ENCODE results near the gene MIPOL1. TPM values are rescaled to one million over a fixed set of nuclear protein-coding genes. Genes with fewer than 3 reads are reported as not detected.

The MIPOL1 gene
- total and polyA plus RNA-seq, 2 of the 4 experiments (the other 2 are of a cell fraction): 2.7 to 5.9 TPM

GRCh38 chr14:37247791-37248461, 50.2 kb downstream of the MIPOL1 start:
- no peaks in the 10 kb centered on the region for H4K20me1 ChIP-seq (ENCODE audit: insufficient read depth, low read length)
- H3K9ac ChIP-seq (ENCODE audit: low read depth, low read length): no peak overlapping the region
- intact Hi-C loops (cut with micrococcal nuclease): loop anchor here (2.0 kb wide), 1 partner anchor 461 kb away; no protein-coding TSS in a partner anchor
- H3K56ac ChIP-seq (ENCODE audit: extremely low read depth, insufficient read depth, low read length): no peak overlapping the region
- no peak overlapping the region for H2BK120ac ChIP-seq (ENCODE audit: low read depth, low read length)
- no peak overlapping the region for H3K18ac ChIP-seq (ENCODE audit: low read depth, low read length)
- dilution Hi-C loops (cut with HindIII; ENCODE audit: low sequenced_read_pairs, unreplicated experiment): no loop called here
- DNase-seq (no peak), ATAC-seq (ENCODE audit: low read depth) (no peak)
- no peak overlapping the region for H2AK9ac ChIP-seq (replicated peaks; ENCODE audit: low read depth, low read length, poor library complexity)
- POLR2A ChIA-PET (ENCODE audit: unreplicated experiment): no interaction called here
- TF ChIP-seq MAFK (IDR thresholded peaks at IDR 0.05; ENCODE audit: low read depth, low read length) (no peak), MXI1 (IDR thresholded peaks at IDR 0.05; ENCODE audit: borderline replicate concordance, low read depth, low read length) (no peak), RFX5 (IDR thresholded peaks at IDR 0.05; ENCODE audit: low read depth, low read length) (no peak), POLR2A (IDR thresholded peaks at IDR 0.05; ENCODE audit: low read depth, low read length) (no peak), CHD1 (IDR thresholded peaks at IDR 0.05; ENCODE audit: low read depth, low read length) (no peak), USF2 (IDR thresholded peaks at IDR 0.05; ENCODE audit: low read depth, low read length) (no peak), FOS (IDR thresholded peaks at IDR 0.05; ENCODE audit: low read depth, low read length) (no peak), BHLHE40 (IDR thresholded peaks at IDR 0.05; ENCODE audit: low read depth, low read length) (no peak), SMC3 (IDR thresholded peaks at IDR 0.05; ENCODE audit: low read depth, low read length) (no peak), MAZ (IDR thresholded peaks at IDR 0.05; ENCODE audit: borderline replicate concordance, low read depth, low read length) (no peak), ELK1 (IDR thresholded peaks at IDR 0.05; ENCODE audit: borderline replicate concordance, low read depth, low read length) (no peak), NFE2L2 (IDR thresholded peaks at IDR 0.05; ENCODE audit: low read depth, low read length) (no peak), RAD21 (IDR thresholded peaks at IDR 0.05; ENCODE audit: low read length) (no peak), CEBPB (IDR thresholded peaks at IDR 0.05; ENCODE audit: low read depth, low read length) (no peak), RCOR1 (IDR thresholded peaks at IDR 0.05; ENCODE audit: insufficient replicate concordance, low read length) (no peak)
- TF ChIP-seq, protein P1, sequence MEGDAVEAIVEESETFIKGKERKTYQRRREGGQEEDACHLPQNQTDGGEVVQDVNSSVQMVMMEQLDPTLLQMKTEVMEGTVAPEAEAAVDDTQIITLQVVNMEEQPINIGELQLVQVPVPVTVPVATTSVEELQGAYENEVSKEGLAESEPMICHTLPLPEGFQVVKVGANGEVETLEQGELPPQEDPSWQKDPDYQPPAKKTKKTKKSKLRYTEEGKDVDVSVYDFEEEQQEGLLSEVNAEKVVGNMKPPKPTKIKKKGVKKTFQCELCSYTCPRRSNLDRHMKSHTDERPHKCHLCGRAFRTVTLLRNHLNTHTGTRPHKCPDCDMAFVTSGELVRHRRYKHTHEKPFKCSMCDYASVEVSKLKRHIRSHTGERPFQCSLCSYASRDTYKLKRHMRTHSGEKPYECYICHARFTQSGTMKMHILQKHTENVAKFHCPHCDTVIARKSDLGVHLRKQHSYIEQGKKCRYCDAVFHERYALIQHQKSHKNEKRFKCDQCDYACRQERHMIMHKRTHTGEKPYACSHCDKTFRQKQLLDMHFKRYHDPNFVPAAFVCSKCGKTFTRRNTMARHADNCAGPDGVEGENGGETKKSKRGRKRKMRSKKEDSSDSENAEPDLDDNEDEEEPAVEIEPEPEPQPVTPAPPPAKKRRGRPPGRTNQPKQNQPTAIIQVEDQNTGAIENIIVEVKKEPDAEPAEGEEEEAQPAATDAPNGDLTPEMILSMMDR (conservative IDR thresholded peaks at IDR 0.05; ENCODE audit: low read depth, low read length): no peak
- H2AFZ ChIP-seq (replicated peaks; ENCODE audit: low read length, poor library complexity): no peak overlapping the region
- no peaks in the 10 kb centered on the region for H3K27me3 ChIP-seq (ENCODE audit: control insufficient read depth, insufficient read depth, low read length)
- H3K9me1 ChIP-seq (ENCODE audit: insufficient read depth, low read length): no peaks in the 10 kb centered on the region
- no peaks in the 10 kb centered on the region for H3K4me1 ChIP-seq (ENCODE audit: control insufficient read depth, insufficient read depth, low read length)
- no peaks in the 10 kb centered on the region for H3K9me3 ChIP-seq (ENCODE audit: control insufficient read depth, insufficient read depth, low read length)
- in situ Hi-C loops (cut with MboI; ENCODE audit: low sequenced_read_pairs): loop anchor here (10.0 kb wide), 1 partner anchor 337 kb away; no protein-coding TSS in a partner anchor
- no CpG with 5 or more reads among the region's 3 CpGs for WGBS, 2 experiments (ENCODE audit: extremely low coverage in 2 of 2, insufficient read length in 1 of 2)
- H3K4ac ChIP-seq (ENCODE audit: low read depth, low read length): no peak overlapping the region
- no peak overlapping the region for H2BK15ac ChIP-seq (ENCODE audit: low read depth, low read length)
- H3K79me1 ChIP-seq (ENCODE audit: low read depth in 1 of 2, low read length in 2 of 2): no peaks in the 10 kb centered on the region
- H3K4me2 ChIP-seq (ENCODE audit: low read depth, low read length): no peak overlapping the region
- H3K14ac ChIP-seq (replicated peaks; ENCODE audit: low read depth, low read length): no peak overlapping the region
- H4K8ac ChIP-seq (ENCODE audit: low read depth in 2 of 2, low read length in 2 of 2): no peak overlapping the region
- no TSS peak for BruUV-seq (replicated peaks)
- no peak overlapping the region for H3K4me3 ChIP-seq (ENCODE audit: insufficient read depth, low read depth, low read length)
- no peak overlapping the region for H2AK5ac ChIP-seq (ENCODE audit: low read depth, low read length)
- H2BK5ac ChIP-seq (ENCODE audit: low read depth, low read length, poor library complexity, severe bottlenecking): no peak overlapping the region
- no peak overlapping the region for H4K5ac ChIP-seq (ENCODE audit: low read depth, low read length)
- H3K23ac ChIP-seq (ENCODE audit: low read depth, low read length): no peak overlapping the region
- CTCF ChIA-PET: no interaction called here
- no peak overlapping the region for H4K91ac ChIP-seq (ENCODE audit: insufficient read depth, low read depth, low read length)
- H2BK20ac ChIP-seq (ENCODE audit: low read depth, low read length): no peak overlapping the region
- H3K36me3 ChIP-seq (ENCODE audit: control insufficient read depth, insufficient read depth, low read length): no peaks in the 10 kb centered on the region
- no peak overlapping the region for H3K27ac ChIP-seq (ENCODE audit: insufficient read depth, low read length)
